Right lung (tissue), 5 donors: ENCODE results near the gene ANGPTL3. TPM values are rescaled to one million over a fixed set of nuclear protein-coding genes. Genes with fewer than 3 reads are reported as not detected.

ENCODE experiments used
- DNase-seq, 2 donors: peaks; one replicate each; pipeline ENCODE4 v3.0.0-alpha.2; 2013
- polyA plus RNA-seq, 5 donors: library from polyadenylated mRNA; unstranded; fragments of 120-200 nt; gene quantifications; one replicate each; pipeline versions ENCODE4 v1.2.1 to v1.2.3, GENCODE V29; 2013; ENCODE audit warnings: inconsistent platforms in 1 of 5, low replicate concordance in 1 of 5; ENCODE audit not compliant: insufficient read length in 5 of 5, insufficient read depth in 1 of 5

The ANGPTL3 gene
- polyA plus RNA-seq, 5 donors, result 0.27 to 4.3 (median 0.56) TPM

GRCh38 chr1:62625415-62625814, 28.1 kb downstream of the ANGPTL3 start:
- DNase-seq, result no peak

GRCh38 chr1:62628506-62628905, 31.2 kb downstream of the ANGPTL3 start:
- DNase-seq, result no peak

GRCh38 chr1:62637392-62638105, 40.2 kb downstream of the ANGPTL3 start:
- DNase-seq, result no peak

GRCh38 chr1:62643283-62643682, 46.0 kb downstream of the ANGPTL3 start:
- no peak for DNase-seq

- no peak for DNase-seq
These were observed 55.1 kb downstream of the ANGPTL3 start for GRCh38 chr1:62652387-62652786.

GRCh38 chr1:62654744-62655143, 57.4 kb downstream of the ANGPTL3 start:
- no peak for DNase-seq

Other genes starting within 250 kb of the ANGPTL3 start
- 10 to 100 TPM; 45.4 to 77.2 (median 60.2) TPM for gene USP1, start 160.5 kb upstream of the ANGPTL3 start, polyA plus RNA-seq
- 10 to 100 TPM; 35.7 to 51.7 (median 47.1) TPM for gene DOCK7, start 90.9 kb downstream of the ANGPTL3 start, polyA plus RNA-seq
- 10 to 100 TPM; 14.9 to 26.1 (median 18.7) TPM for gene ATG4C, start 186.6 kb downstream of the ANGPTL3 start, polyA plus RNA-seq